K562 (cell line): ENCODE data around the gene MBOAT2. TPM values are rescaled to one million over a fixed set of nuclear protein-coding genes. Genes with fewer than 3 reads are reported as not detected.

Source experiments
- CBFA2T2 ChIP-seq: fragments of 450-650 bp; conservative IDR thresholded peaks from 2 replicates; pipeline ENCODE4 v1.6.1; 2017; ENCODE audit warnings: mild to moderate bottlenecking
- KAT8 ChIP-seq: fragments of 450-650 bp; IDR thresholded peaks from 2 replicates; pipeline ENCODE4 v1.6.1; 2016; ENCODE audit warnings: low read depth, mild to moderate bottlenecking
- SIX5 ChIP-seq, 2 experiments: IDR thresholded peaks; 2 replicates each; pipeline ENCODE4 v1.6.1; 2011; ENCODE audit warnings: low read length in 2 of 2, borderline replicate concordance in 1 of 2, low read depth in 1 of 2, mild to moderate bottlenecking in 1 of 2, moderate library complexity in 1 of 2; ENCODE audit not compliant: insufficient read depth in 1 of 2
- YBX1 ChIP-seq: fragments of 450-650 bp; IDR thresholded peaks from 2 replicates; pipeline ENCODE4 v1.7.1; 2016; ENCODE audit warnings: mild to moderate bottlenecking
- ZNF311 ChIP-seq: fragments of 250-450 bp; sonication (Bioruptor Pico); IDR thresholded peaks from 2 replicates; pipeline ENCODE4 v1.4.0; 2020; ENCODE audit warnings: mild to moderate bottlenecking, moderate library complexity
- ZZZ3 ChIP-seq: fragments of 450-650 bp; IDR thresholded peaks from 2 replicates; pipeline ENCODE4 v1.6.1; 2016; ENCODE audit warnings: antibody characterized with exemption, mild to moderate bottlenecking, moderate library complexity
- polyA plus RNA-seq, 8 experiments: library from polyadenylated mRNA; depleted of rRNA in 4 of 8; stranded (reverse) in 5 of 8; unstranded in 3 of 8; fragments of >200 nt; fragmentation: Nextera tagmentation in 2 of 8; fragmentation: Illumina TruSeq in 1 of 8; extraction: Ambion mirVana in 2 of 8; extraction: Trizol in 1 of 8; gene quantifications; 2 replicates each; pipeline versions ENCODE4 v1.2.1 to v1.2.3, GENCODE V29; 2011 to 2014; ENCODE audit warnings: inconsistent platforms in 1 of 8, missing spikeins in 1 of 8
- total RNA-seq, 7 experiments: library from RNA; depleted of rRNA in 6 of 7; stranded (reverse); fragments of >200 nt in 6 of 7; fragmentation: Illumina TruSeq in 2 of 7; extraction: Trizol in 2 of 7; gene quantifications; 2 replicates each; pipeline versions ENCODE4 v1.2.1 to v1.2.3, GENCODE V29; 2011 to 2021; ENCODE audit warnings: low replicate concordance in 1 of 7
- TF ChIP-seq, protein P1 (sequence below), 2 experiments: fragments of 450-650 bp in 1 of 2; sonication (generic) in 1 of 2; formaldehyde crosslinking in 1 of 2; IDR thresholded peaks; 2 replicates each; pipeline versions ENCODE4 v1.7.1 to v1.9.0; 2016 to 2022; ENCODE audit warnings: inconsistent platforms in 1 of 2, mild to moderate bottlenecking in 1 of 2, missing genetic modification reagents in 1 of 2
- TF ChIP-seq, protein P2 (sequence below): fragments of 450-650 bp; IDR thresholded peaks from 2 replicates; pipeline ENCODE4 v1.6.1; 2016; ENCODE audit warnings: missing biosample characterization, missing genetic modification characterization
- TF ChIP-seq, protein P3 (sequence below), 2 experiments: IDR thresholded peaks; 2 replicates each; pipeline ENCODE4 v1.6.1; 2012; ENCODE audit warnings: improper control_type of control experiment in 2 of 2, low read depth in 2 of 2, low read length in 2 of 2, borderline replicate concordance in 1 of 2
- TF ChIP-seq, protein P4 (sequence below): sonication (generic); formaldehyde crosslinking; IDR thresholded peaks from 2 replicates; pipeline ENCODE4 v1.8.1; 2023; ENCODE audit warnings: mild to moderate bottlenecking, missing genetic modification reagents

The MBOAT2 gene
- total and polyA plus RNA-seq, 9 of the 15 experiments (the other 6 are each of a cell fraction or from before 2014, with no cell fraction given), result 8.4 to 122 (median 27.6) TPM

DNA sequence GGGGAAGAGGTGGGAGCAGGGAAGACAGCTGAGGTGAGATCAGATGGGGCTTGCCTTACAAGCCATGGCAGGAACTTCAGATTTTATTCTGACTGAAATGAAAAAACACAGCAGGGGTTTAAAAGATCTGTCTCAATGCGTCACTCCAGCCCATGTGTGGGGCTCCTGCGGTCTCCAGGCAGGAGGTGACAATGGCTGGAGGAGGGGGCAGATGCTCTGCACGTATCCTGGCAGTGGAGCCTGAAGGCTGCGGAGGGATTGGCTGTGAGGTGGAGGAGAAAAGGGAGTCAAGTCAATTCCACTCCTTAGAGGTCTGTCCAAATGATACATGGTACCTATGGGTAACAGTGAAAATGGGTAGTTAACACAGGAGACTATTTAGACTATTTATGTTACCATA lies 125.6 kb downstream of the MBOAT2 start (continued):
- TF ChIP-seq, protein P1, sequence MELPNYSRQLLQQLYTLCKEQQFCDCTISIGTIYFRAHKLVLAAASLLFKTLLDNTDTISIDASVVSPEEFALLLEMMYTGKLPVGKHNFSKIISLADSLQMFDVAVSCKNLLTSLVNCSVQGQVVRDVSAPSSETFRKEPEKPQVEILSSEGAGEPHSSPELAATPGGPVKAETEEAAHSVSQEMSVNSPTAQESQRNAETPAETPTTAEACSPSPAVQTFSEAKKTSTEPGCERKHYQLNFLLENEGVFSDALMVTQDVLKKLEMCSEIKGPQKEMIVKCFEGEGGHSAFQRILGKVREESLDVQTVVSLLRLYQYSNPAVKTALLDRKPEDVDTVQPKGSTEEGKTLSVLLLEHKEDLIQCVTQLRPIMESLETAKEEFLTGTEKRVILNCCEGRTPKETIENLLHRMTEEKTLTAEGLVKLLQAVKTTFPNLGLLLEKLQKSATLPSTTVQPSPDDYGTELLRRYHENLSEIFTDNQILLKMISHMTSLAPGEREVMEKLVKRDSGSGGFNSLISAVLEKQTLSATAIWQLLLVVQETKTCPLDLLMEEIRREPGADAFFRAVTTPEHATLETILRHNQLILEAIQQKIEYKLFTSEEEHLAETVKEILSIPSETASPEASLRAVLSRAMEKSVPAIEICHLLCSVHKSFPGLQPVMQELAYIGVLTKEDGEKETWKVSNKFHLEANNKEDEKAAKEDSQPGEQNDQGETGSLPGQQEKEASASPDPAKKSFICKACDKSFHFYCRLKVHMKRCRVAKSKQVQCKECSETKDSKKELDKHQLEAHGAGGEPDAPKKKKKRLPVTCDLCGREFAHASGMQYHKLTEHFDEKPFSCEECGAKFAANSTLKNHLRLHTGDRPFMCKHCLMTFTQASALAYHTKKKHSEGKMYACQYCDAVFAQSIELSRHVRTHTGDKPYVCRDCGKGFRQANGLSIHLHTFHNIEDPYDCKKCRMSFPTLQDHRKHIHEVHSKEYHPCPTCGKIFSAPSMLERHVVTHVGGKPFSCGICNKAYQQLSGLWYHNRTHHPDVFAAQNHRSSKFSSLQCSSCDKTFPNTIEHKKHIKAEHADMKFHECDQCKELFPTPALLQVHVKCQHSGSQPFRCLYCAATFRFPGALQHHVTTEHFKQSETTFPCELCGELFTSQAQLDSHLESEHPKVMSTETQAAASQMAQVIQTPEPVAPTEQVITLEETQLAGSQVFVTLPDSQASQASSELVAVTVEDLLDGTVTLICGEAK (IDR thresholded peaks at IDR 0.05), result no peak
- TF ChIP-seq, protein P1 (CRISPR knock-in tag; IDR thresholded peaks at IDR 0.05), result no peak
- TF ChIP-seq YBX1 (no peak), CBFA2T2 (no peak), ZZZ3 (no peak), ZNF311 (no peak), KAT8 (no peak), SIX5 (IDR thresholded peaks at IDR 0.05; ENCODE audit: borderline replicate concordance in 1 of 2, insufficient read depth in 1 of 2, low read depth in 1 of 2, low read length in 2 of 2) (no peak)
- TF ChIP-seq, protein P2, sequence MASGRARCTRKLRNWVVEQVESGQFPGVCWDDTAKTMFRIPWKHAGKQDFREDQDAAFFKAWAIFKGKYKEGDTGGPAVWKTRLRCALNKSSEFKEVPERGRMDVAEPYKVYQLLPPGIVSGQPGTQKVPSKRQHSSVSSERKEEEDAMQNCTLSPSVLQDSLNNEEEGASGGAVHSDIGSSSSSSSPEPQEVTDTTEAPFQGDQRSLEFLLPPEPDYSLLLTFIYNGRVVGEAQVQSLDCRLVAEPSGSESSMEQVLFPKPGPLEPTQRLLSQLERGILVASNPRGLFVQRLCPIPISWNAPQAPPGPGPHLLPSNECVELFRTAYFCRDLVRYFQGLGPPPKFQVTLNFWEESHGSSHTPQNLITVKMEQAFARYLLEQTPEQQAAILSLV (tag), result no peak
- TF ChIP-seq, protein P3, sequence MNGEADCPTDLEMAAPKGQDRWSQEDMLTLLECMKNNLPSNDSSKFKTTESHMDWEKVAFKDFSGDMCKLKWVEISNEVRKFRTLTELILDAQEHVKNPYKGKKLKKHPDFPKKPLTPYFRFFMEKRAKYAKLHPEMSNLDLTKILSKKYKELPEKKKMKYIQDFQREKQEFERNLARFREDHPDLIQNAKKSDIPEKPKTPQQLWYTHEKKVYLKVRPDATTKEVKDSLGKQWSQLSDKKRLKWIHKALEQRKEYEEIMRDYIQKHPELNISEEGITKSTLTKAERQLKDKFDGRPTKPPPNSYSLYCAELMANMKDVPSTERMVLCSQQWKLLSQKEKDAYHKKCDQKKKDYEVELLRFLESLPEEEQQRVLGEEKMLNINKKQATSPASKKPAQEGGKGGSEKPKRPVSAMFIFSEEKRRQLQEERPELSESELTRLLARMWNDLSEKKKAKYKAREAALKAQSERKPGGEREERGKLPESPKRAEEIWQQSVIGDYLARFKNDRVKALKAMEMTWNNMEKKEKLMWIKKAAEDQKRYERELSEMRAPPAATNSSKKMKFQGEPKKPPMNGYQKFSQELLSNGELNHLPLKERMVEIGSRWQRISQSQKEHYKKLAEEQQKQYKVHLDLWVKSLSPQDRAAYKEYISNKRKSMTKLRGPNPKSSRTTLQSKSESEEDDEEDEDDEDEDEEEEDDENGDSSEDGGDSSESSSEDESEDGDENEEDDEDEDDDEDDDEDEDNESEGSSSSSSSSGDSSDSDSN (IDR thresholded peaks at IDR 0.05; ENCODE audit: borderline replicate concordance in 1 of 2, low read depth in 2 of 2, low read length in 2 of 2), result no peak
- TF ChIP-seq, protein P4, sequence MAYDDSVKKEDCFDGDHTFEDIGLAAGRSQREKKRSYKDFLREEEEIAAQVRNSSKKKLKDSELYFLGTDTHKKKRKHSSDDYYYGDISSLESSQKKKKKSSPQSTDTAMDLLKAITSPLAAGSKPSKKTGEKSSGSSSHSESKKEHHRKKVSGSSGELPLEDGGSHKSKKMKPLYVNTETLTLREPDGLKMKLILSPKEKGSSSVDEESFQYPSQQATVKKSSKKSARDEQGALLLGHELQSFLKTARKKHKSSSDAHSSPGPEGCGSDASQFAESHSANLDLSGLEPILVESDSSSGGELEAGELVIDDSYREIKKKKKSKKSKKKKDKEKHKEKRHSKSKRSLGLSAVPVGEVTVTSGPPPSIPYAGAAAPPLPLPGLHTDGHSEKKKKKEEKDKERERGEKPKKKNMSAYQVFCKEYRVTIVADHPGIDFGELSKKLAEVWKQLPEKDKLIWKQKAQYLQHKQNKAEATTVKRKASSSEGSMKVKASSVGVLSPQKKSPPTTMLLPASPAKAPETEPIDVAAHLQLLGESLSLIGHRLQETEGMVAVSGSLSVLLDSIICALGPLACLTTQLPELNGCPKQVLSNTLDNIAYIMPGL, result no peak
